H9 (cell line): ENCODE measurements around the gene GSG1L. TPM values are rescaled to one million over a fixed set of nuclear protein-coding genes. Genes with fewer than 3 reads are reported as not detected.
A peak's percentile ranks its signal among the peaks of the same experiment; 100 is the strongest.

ENCODE experiments used
- DNase-seq: peaks from one replicate; pipeline ENCODE4 v3.0.0-alpha.2; 2017
- H2AFZ ChIP-seq: one replicate; pipeline ENCODE4 v1.6.1; 2013; ENCODE audit warnings: mild to moderate bottlenecking, low read length, control low read depth, moderate library complexity
- H2AK5ac ChIP-seq: 2 replicates; pipeline ENCODE4 v1.6.1; 2013; ENCODE audit warnings: low read length, control low read depth, mixed read lengths; ENCODE audit not compliant: insufficient read length
- H2BK120ac ChIP-seq: one replicate; pipeline ENCODE4 v1.6.1; 2013; ENCODE audit warnings: low read depth, mild to moderate bottlenecking, low read length, control low read depth, inconsistent platforms; ENCODE audit not compliant: poor library complexity, severe bottlenecking
- H2BK12ac ChIP-seq: 2 replicates; pipeline ENCODE4 v1.6.1; 2013; ENCODE audit warnings: low read length, control low read depth, mixed read lengths, low read depth; ENCODE audit not compliant: insufficient read length
- H2BK15ac ChIP-seq: 2 replicates; pipeline ENCODE4 v1.6.1; 2013; ENCODE audit warnings: low read depth, low read length, control low read depth
- H2BK20ac ChIP-seq: one replicate; pipeline ENCODE4 v1.6.1; 2013; ENCODE audit warnings: low read depth, mild to moderate bottlenecking, low read length, control low read depth, inconsistent platforms; ENCODE audit not compliant: poor library complexity, severe bottlenecking
- H2BK5ac ChIP-seq: 2 replicates; pipeline ENCODE4 v1.6.1; 2013; ENCODE audit warnings: low read length, control low read depth, mixed read lengths; ENCODE audit not compliant: insufficient read length
- H3K14ac ChIP-seq: 2 replicates; pipeline ENCODE4 v1.6.1; 2013; ENCODE audit warnings: low read length, control low read depth; ENCODE audit not compliant: insufficient read depth
- H3K18ac ChIP-seq: 2 replicates; pipeline ENCODE4 v1.6.1; 2013; ENCODE audit warnings: low read depth, mild to moderate bottlenecking, mixed read lengths, low read length, control low read depth; ENCODE audit not compliant: insufficient read length
- H3K23ac ChIP-seq: 2 replicates; pipeline ENCODE4 v1.6.1; 2013; ENCODE audit warnings: low read length, control low read depth, mixed read lengths, low read depth; ENCODE audit not compliant: insufficient read length
- H3K23me2 ChIP-seq: 2 replicates; pipeline ENCODE4 v1.6.1; 2013; ENCODE audit warnings: low read depth, mild to moderate bottlenecking, mixed read lengths, low read length, control low read depth; ENCODE audit not compliant: insufficient read length, poor library complexity, severe bottlenecking
- H3K27ac ChIP-seq: 2 replicates; pipeline ENCODE4 v1.5.1; 2013; ENCODE audit warnings: low read length, control low read depth, mixed read lengths, low read depth; ENCODE audit not compliant: insufficient read length
- H3K27me3 ChIP-seq: 2 replicates; pipeline ENCODE4 v1.6.1; 2013; ENCODE audit warnings: low read length, control low read depth, inconsistent platforms; ENCODE audit not compliant: insufficient read depth
- H3K4ac ChIP-seq: 2 replicates; pipeline ENCODE4 v1.6.1; 2013; ENCODE audit warnings: low read depth, mild to moderate bottlenecking, control low read depth, inconsistent platforms, low read length, moderate library complexity
- H3K4me1 ChIP-seq: 2 replicates; pipeline ENCODE4 v1.6.1; 2013; ENCODE audit warnings: low read length, control low read depth, inconsistent platforms; ENCODE audit not compliant: insufficient read depth
- H3K4me2 ChIP-seq: 2 replicates; pipeline ENCODE4 v1.6.1; 2013; ENCODE audit warnings: low read length, control low read depth, mixed read lengths; ENCODE audit not compliant: insufficient read length, insufficient read depth
- H3K56ac ChIP-seq: 2 replicates; pipeline ENCODE4 v1.6.1; 2013; ENCODE audit warnings: low read depth, mild to moderate bottlenecking, mixed read lengths, low read length, control low read depth; ENCODE audit not compliant: insufficient read length
- H3K79me1 ChIP-seq: 2 replicates; pipeline ENCODE4 v1.6.1; 2013; ENCODE audit warnings: low read depth, mild to moderate bottlenecking, moderate library complexity, low read length, control low read depth, inconsistent platforms; ENCODE audit not compliant: insufficient read depth, poor library complexity, severe bottlenecking
- H3K79me2 ChIP-seq: 2 replicates; pipeline ENCODE4 v1.6.1; 2013; ENCODE audit warnings: low read length, control low read depth, inconsistent platforms; ENCODE audit not compliant: insufficient read depth
- H3K9ac ChIP-seq: 2 replicates; pipeline ENCODE4 v1.6.1; 2013; ENCODE audit warnings: low read length, control low read depth, mixed read lengths; ENCODE audit not compliant: insufficient read length; ENCODE audit errors: extremely low read depth
- H3K9me3 ChIP-seq: one replicate; pipeline ENCODE4 v1.6.1; 2013; ENCODE audit warnings: low read depth, low read length, inconsistent platforms; ENCODE audit not compliant: control insufficient read depth
- H3T11ph ChIP-seq: one replicate; pipeline ENCODE4 v1.6.1; 2013; ENCODE audit warnings: mild to moderate bottlenecking, low read length, control low read depth, inconsistent platforms
- H4K20me1 ChIP-seq: one replicate; pipeline ENCODE4 v1.6.1; 2013; ENCODE audit not compliant: control insufficient read depth, insufficient read length, insufficient read depth
- H4K5ac ChIP-seq: 2 replicates; pipeline ENCODE4 v1.6.1; 2013; ENCODE audit warnings: low read depth, mild to moderate bottlenecking, mixed read lengths, low read length, control low read depth; ENCODE audit not compliant: insufficient read length
- H4K8ac ChIP-seq: replicated peaks from 2 replicates; pipeline ENCODE4 v1.6.1; 2013; ENCODE audit warnings: low read length, control low read depth, mixed read lengths, low read depth; ENCODE audit not compliant: insufficient read length
- H4K91ac ChIP-seq: 2 replicates; pipeline ENCODE4 v1.6.1; 2013; ENCODE audit warnings: low read depth, mild to moderate bottlenecking, moderate library complexity, mixed read lengths, low read length, control low read depth; ENCODE audit not compliant: insufficient read length
- H3K27ac Mint-ChIP-seq, 3 experiments: 2 replicates in 2 of 3; 3 replicates in 1 of 3; pipeline ENCODE4 v1.8.0; 2020 to 2021; ENCODE audit warnings: mixed read lengths in 3 of 3, mild to moderate bottlenecking in 1 of 3, moderate library complexity in 1 of 3
- H3K27me3 Mint-ChIP-seq: 2 replicates; pipeline ENCODE4 v1.8.0; 2021; ENCODE audit warnings: low read depth, mild to moderate bottlenecking, moderate library complexity, mixed read lengths
- H3K36me3 Mint-ChIP-seq, 3 experiments: 2 replicates in 2 of 3; 3 replicates in 1 of 3; pipeline ENCODE4 v1.8.0; 2020 to 2021; ENCODE audit warnings: low read depth in 3 of 3, mixed read lengths in 3 of 3; ENCODE audit not compliant: insufficient read depth in 1 of 3
- H3K4me1 Mint-ChIP-seq, 2 experiments: 2 replicates each; pipeline ENCODE4 v1.8.0; 2020; ENCODE audit warnings: mixed read lengths in 2 of 2
- H3K4me3 Mint-ChIP-seq, 2 experiments: 2 replicates in 1 of 2; 3 replicates in 1 of 2; pipeline ENCODE4 v1.8.0; 2020 to 2021; ENCODE audit warnings: mild to moderate bottlenecking in 2 of 2, mixed read lengths in 2 of 2, moderate library complexity in 1 of 2
- H3K9me3 Mint-ChIP-seq, 2 experiments: 2 replicates in 1 of 2; 3 replicates in 1 of 2; pipeline ENCODE4 v1.8.0; 2020; ENCODE audit warnings: mild to moderate bottlenecking in 2 of 2, mixed read lengths in 2 of 2, moderate library complexity in 1 of 2
- WGBS: extraction: QIAGEN DNeasy Blood & Tissue Kit; methylation state at CpG from one replicate; pipeline ENCODE4 v1.1.7; 2013; ENCODE audit warnings: missing lambda C conversion rate, low lambda C conversion rate, mixed read lengths; ENCODE audit not compliant: insufficient read length; ENCODE audit errors: extremely low coverage; 5-methylcytosine and 5-hydroxymethylcytosine counted together
- total RNA-seq: library from RNA; stranded (reverse); gene quantifications from 2 replicates; pipeline ENCODE4 v1.2.1, GENCODE V29; 2021
- TF ChIP-seq, protein P1 (sequence below): fragments of 200-600 bp; sonication (generic); conservative IDR thresholded peaks from 3 replicates; pipeline ENCODE4 v1.8.0; 2021; ENCODE audit warnings: antibody characterized with exemption, mild to moderate bottlenecking

Gene GSG1L
- total RNA-seq, 1 experiment from 2014 or later = 0.35 TPM

DNA sequence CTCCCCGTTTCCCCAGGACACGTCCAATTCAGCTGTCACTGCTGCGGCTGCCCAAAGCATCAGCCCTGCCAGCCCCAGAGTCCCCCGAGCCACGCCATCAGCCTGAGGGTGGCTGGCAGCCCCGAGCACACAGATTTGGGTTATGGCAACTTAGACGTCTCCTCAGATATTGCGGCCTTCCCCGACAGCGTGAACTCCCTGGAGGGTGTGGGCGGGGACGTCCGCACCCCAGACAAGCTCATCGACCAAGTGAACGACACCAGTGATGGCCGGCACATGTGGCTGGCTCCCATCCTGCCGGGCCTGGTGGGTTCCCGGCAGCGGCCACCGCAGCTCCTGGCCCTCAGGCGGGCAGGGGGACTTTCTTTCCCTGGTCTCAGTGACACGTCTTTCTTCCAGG is 288.7 kb downstream of the GSG1L start:
- no peak overlapping the region for H3K56ac ChIP-seq
- no peak overlapping the region for H3K14ac ChIP-seq
- no peak overlapping the region for H3K23ac ChIP-seq
- no peak overlapping the region for H2BK15ac ChIP-seq
- no peak overlapping the region for H2BK5ac ChIP-seq
- WGBS = no CpG with 5 or more reads among the region's 22 CpGs
- Mint-ChIP-seq H3K27ac (0 out of 7 replicates have a peak overlapping the region, but pooled peaks of 1 of the 3 experiments have one; percentile 28), H3K36me3 (no peaks in the 10 kb centered on the region; a peak in 3 of 7 replicates), H3K4me3 (no peak overlapping the region), H3K27me3 (no peaks in the 10 kb centered on the region), H3K4me1 (peaks cover 0 to 6% of the 10 kb centered on the region in 2 experiments; a peak in 1 of 4 replicates), H3K9me3 (no peaks in the 10 kb centered on the region)
- H3K4me2 ChIP-seq = no peak overlapping the region
- H3T11ph ChIP-seq = no peak overlapping the region
- no peak overlapping the region for H2AK5ac ChIP-seq
- H3K9ac ChIP-seq = no peak overlapping the region
- H3K9me3 ChIP-seq = no peaks in the 10 kb centered on the region
- H4K5ac ChIP-seq = no peak overlapping the region
- H3K23me2 ChIP-seq = no peaks in the 10 kb centered on the region
- no peaks in the 10 kb centered on the region for H3K27me3 ChIP-seq
- H4K91ac ChIP-seq = no peak overlapping the region
- H3K4me1 ChIP-seq = no peaks in the 10 kb centered on the region
- no peaks in the 10 kb centered on the region for H4K20me1 ChIP-seq
- no peak overlapping the region for H3K4ac ChIP-seq
- no peak overlapping the region for H3K27ac ChIP-seq
- no peak overlapping the region for H2BK20ac ChIP-seq
- DNase-seq = no peak
- no peak overlapping the region for H4K8ac ChIP-seq
- no peak overlapping the region for H2AFZ ChIP-seq
- H2BK120ac ChIP-seq = no peak overlapping the region
- no peak overlapping the region for H2BK12ac ChIP-seq
- TF ChIP-seq, protein P1, sequence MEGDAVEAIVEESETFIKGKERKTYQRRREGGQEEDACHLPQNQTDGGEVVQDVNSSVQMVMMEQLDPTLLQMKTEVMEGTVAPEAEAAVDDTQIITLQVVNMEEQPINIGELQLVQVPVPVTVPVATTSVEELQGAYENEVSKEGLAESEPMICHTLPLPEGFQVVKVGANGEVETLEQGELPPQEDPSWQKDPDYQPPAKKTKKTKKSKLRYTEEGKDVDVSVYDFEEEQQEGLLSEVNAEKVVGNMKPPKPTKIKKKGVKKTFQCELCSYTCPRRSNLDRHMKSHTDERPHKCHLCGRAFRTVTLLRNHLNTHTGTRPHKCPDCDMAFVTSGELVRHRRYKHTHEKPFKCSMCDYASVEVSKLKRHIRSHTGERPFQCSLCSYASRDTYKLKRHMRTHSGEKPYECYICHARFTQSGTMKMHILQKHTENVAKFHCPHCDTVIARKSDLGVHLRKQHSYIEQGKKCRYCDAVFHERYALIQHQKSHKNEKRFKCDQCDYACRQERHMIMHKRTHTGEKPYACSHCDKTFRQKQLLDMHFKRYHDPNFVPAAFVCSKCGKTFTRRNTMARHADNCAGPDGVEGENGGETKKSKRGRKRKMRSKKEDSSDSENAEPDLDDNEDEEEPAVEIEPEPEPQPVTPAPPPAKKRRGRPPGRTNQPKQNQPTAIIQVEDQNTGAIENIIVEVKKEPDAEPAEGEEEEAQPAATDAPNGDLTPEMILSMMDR = no peak
- H3K79me2 ChIP-seq = no peaks in the 10 kb centered on the region
- no peaks in the 10 kb centered on the region for H3K79me1 ChIP-seq
- no peak overlapping the region for H3K18ac ChIP-seq
